Left lobe of liver (tissue), 2 donors: ENCODE results near the gene EPN2. TPM values are rescaled to one million over a fixed set of nuclear protein-coding genes. Genes with fewer than 3 reads are reported as not detected.

ENCODE experiments used
- ATAC-seq: fragments of 200-7000 bp; cut with Tn5 transposase; one replicate; pipeline ENCODE4 v1.9.1; 2020; ENCODE audit warnings: mild to moderate bottlenecking, moderate library complexity
- DNase-seq: peaks from one replicate; pipeline ENCODE4 v3.0.0-alpha.2; 2020; ENCODE audit warnings: low spot score
- total RNA-seq: library from RNA; stranded (reverse); gene quantifications from one replicate; pipeline ENCODE4 v1.2.1, GENCODE V29; 2021
- donor health status: DM: no; HTN: no; CAD: no; lungs with moderate emphysema.
- donor health status: DM: no; HTN: yes; CAD: no.

EPN2 gene
- total RNA-seq, 1 donor from 2014 or later, result 13.1 TPM

- DNase-seq, result no peak
These were observed 124.2 kb downstream of the EPN2 start for GRCh38 chr17:19361326-19361725.

GRCh38 chr17:19361944-19362276 lies 124.7 kb downstream of the EPN2 start:
- no peak for DNase-seq
- ATAC-seq, result no peak

More at GRCh38 chr17:19361326-19361725, 124.2 kb downstream of the EPN2 start:
- no peak for ATAC-seq

- peak; percentile 95 for ATAC-seq
- DNase-seq, result peak; percentile 97
These were observed 125.3 kb downstream of the EPN2 start, which contains the start of gene B9D1 for GRCh38 chr17:19362277-19363113. Gene B9D1 (minus strand): TSS chr17:19362723. CDS start chr17:19362569, 154 bp downstream.

GRCh38 chr17:19363114-19363438 lies 125.9 kb downstream of the EPN2 start:
- DNase-seq, result no peak
- no peak for ATAC-seq

- no peak for ATAC-seq
- no peak for DNase-seq
These were observed 126.4 kb downstream of the EPN2 start for GRCh38 chr17:19363460-19364035.

- no peak for DNase-seq
- ATAC-seq, result no peak
These were observed 127.7 kb downstream of the EPN2 start for GRCh38 chr17:19364699-19365498.

- DNase-seq (no peak), ATAC-seq (no peak)
These were observed 128.3 kb downstream of the EPN2 start for GRCh38 chr17:19365499-19365817.

GRCh38 chr17:19365833-19366636 lies 128.9 kb downstream of the EPN2 start:
- DNase-seq, result no peak

GRCh38 chr17:19366637-19366972 lies 129.4 kb downstream of the EPN2 start:
- DNase-seq, result no peak
- no peak for ATAC-seq

More at GRCh38 chr17:19365833-19366636, 128.9 kb downstream of the EPN2 start:
- ATAC-seq, result no peak

- ATAC-seq, result no peak
- no peak for DNase-seq
These were observed 131.1 kb downstream of the EPN2 start for GRCh38 chr17:19368229-19368628.

GRCh38 chr17:19369107-19369778 lies 132.1 kb downstream of the EPN2 start:
- DNase-seq (no peak), ATAC-seq (no peak)

GRCh38 chr17:19369846-19370492 lies 132.8 kb downstream of the EPN2 start:
- DNase-seq (no peak), ATAC-seq (peak; percentile 14)

GRCh38 chr17:19370493-19370960 lies 133.4 kb downstream of the EPN2 start:
- ATAC-seq (peak; percentile 41), DNase-seq (no peak)

GRCh38 chr17:19371259-19372010 lies 134.3 kb downstream of the EPN2 start:
- peak; percentile 16 for DNase-seq
- no peak for ATAC-seq

- no peak for DNase-seq
These were observed 134.8 kb downstream of the EPN2 start for GRCh38 chr17:19372011-19372370.

GRCh38 chr17:19372439-19372838 lies 135.3 kb downstream of the EPN2 start:
- ATAC-seq, result no peak
- DNase-seq, result no peak

More at GRCh38 chr17:19372011-19372370, 134.8 kb downstream of the EPN2 start:
- ATAC-seq, result no peak

GRCh38 chr17:19372866-19373504 lies 135.8 kb downstream of the EPN2 start:
- ATAC-seq, result no peak

GRCh38 chr17:19374136-19374535 lies 137.0 kb downstream of the EPN2 start:
- ATAC-seq, result no peak
- DNase-seq, result no peak

More at GRCh38 chr17:19372866-19373504, 135.8 kb downstream of the EPN2 start:
- no peak for DNase-seq

GRCh38 chr17:19375732-19376131 lies 138.6 kb downstream of the EPN2 start:
- DNase-seq (no peak), ATAC-seq (no peak)
